ENCODE data around the gene ENTPD6.

ENTPD6 gene

GRCh38 chr20:25188218-25188617, 7.3 kb upstream of the ENTPD6 start:
- DNase-seq (ENCODE audit: low spot score) = no peak

DNA sequence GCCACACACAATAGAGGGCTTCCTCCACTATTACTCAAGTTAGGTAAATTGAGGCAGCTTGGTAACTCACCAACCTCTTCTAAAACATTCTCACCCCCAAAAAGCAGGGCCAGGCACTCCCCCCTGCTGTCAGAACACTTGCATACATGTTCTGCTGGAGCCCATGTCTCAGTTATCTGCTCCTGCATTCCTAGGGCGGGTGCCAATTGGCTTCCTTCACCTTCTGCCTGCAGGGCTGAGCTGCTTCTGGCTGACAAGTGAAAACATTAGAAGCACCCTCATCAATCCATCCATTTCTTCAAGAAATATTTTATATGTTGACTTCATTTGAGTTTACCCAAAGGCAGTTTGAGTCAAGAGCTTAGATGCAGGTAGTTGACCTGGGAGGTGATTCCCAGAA, 4.5 kb upstream of the ENTPD6 start:
- DNase-seq (ENCODE audit: low spot score) = no peak

DNA sequence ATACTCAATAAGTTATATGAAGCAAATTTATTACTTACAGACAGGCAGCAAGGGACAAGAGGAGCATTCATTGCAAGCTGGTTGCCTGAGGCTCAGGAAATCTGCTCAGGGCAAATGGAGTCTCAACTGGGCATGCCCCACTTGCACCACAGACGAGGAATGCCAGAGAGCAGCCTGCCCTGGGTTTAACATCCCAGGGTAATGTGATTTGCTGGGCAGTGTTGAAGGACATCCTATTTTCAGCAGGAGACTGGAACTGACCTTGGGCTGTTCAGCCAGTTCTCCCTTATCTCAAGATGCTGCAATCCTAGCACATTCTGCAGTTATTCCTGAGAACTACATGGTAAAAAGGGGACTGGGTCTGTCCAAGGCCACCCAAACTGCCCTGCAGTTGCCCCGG, 3.8 kb upstream of the ENTPD6 start:
- no peak for DNase-seq (ENCODE audit: low spot score)

GRCh38 chr20:25193843-25194242, 1.7 kb upstream of the ENTPD6 start:
- no peak for DNase-seq (ENCODE audit: low spot score)

- no peak for DNase-seq (ENCODE audit: low spot score)
Measured at GRCh38 chr20:25194333-25194972, 1.1 kb upstream of the ENTPD6 start.

DNA sequence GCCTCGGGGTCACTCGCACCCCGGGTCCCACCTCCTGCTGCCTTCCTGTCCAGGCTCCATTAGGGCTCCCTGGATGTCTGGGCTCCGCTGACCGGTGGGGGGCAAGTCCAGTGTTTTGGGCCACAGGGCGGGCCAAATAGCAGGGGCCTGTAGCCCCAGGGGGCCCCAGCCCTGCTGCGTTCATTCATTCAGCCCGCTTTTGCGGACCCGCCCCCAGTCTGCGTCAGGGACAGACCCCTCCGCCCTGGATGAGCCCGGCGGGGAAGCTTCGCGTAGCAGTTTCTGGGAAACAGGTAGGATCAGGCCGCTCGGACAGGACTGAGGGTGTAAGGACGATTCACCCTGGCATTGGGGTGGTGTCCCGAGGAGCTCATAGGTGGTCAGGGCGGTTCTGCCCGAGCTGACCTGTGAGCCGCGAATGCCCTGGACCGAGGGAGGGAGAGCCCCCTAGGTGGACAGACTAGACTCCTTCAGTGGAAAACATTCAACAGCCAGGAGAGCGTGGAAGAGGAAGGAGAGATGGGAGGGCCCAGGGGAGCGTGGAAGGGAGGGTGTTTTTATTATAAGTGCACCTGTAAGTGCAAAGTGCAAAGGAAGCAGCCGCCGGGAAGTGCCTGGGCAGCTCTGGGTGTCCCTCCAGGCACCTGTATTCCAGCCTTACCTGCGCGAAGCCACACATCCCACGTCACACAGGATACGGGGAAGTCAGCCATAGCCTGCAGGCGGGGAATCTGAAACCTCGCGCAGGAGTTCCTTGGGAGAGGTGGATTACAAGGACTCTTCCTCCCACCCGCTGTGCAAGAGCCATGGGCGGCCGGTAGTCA, 662 bp downstream of the ENTPD6 start:
- peak; percentile 43 for DNase-seq (ENCODE audit: low spot score)

- no peak for DNase-seq (ENCODE audit: low spot score)
Measured at GRCh38 chr20:25196786-25197120, 1.2 kb downstream of the ENTPD6 start.

GRCh38 chr20:25197183-25197869, 1.8 kb downstream of the ENTPD6 start:
- no peak for DNase-seq (ENCODE audit: low spot score)

- DNase-seq (ENCODE audit: low spot score) = no peak
Measured at GRCh38 chr20:25197870-25198190, 2.3 kb downstream of the ENTPD6 start.

DNA sequence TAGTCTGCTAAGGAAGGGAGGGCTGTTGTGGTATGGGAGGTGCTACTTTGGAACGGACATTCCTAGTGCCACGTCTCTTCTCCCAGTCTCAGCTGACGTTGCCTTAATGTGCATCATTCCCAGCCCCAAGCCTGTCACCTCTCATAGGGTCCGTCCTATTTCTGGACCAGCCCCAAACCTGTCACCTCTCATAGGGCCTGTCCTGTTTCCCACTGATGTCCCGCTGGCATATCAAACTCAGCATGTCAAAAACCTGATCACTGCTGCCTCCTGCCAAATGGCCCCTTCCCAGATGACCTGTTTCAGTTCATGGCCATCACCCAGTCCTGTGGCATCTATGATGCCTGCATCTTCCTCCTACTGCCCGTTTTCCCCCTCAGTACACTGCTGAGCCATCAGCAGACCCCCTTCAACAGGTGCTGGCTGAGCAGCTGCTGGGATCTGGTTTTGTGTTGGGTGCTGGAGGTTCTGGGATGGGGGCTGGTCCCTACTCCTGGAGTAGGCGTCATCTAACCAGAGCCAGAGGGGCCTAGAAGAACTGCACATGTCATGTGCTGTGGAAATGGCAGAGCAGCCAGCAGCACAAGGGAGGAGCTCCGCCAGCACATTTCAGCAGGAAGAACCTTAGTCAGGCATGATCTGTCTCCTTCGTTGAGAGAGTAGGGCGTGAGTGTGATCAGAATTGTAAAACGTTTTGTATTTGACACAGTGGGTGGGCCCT, 3.3 kb downstream of the ENTPD6 start:
- no peak for DNase-seq (ENCODE audit: low spot score)

DNA sequence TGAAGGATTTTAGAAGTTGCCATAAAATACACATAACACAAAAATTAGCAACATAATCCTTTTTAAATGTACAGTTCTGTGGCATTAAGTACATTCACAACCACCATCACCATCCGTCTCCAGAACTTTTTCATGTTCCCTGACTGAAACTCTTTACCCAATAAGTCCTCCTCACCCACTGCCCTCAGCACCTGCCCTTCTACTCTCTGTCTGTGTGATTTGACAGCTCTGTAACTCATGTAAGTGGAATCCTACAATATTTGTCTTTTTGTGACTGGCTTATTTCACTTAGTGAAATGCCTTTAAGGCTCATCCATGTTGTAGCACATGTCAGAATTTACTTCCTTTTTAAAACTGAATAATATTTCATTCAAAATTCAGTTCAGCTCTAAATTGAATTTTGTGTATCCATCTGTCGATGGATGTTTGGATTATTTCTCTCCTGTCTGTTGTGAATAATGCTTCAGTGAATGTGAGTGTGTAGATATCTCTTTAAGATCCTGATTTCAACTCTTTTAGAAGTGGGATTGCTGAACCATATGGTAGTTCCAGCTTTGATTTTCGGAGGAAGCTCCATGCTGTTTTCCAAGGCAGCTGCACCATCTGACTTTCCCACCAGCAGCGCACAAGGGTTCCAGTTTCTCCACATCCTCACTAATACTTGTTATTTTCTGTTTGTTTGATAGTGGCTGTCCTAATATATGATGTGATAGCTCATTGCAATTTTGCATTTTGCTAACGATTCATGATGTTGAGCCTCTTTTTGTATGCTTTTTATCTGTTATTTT, 4.2 kb downstream of the ENTPD6 start:
- DNase-seq (ENCODE audit: low spot score) = no peak

DNA sequence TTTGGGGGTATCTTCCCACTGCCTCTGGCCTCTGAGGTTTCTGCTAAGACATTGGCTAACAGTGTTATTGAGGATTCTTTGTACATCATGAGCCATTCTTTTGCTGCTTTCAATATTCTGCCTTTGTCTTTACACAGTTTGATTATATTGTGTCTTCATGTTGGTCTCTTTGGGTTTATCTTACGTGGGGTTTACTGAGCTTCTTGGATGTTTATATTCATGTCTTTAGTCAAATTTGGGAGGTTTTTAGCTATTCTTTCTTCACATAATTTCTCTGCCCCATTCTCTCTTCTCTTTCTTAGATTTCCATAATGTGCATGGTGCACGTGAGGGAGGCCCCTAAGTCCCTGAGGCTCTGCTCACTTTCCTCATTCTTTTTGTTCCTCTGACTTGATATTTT, 7.6 kb downstream of the ENTPD6 start:
- no peak for DNase-seq (ENCODE audit: low spot score)

DNA sequence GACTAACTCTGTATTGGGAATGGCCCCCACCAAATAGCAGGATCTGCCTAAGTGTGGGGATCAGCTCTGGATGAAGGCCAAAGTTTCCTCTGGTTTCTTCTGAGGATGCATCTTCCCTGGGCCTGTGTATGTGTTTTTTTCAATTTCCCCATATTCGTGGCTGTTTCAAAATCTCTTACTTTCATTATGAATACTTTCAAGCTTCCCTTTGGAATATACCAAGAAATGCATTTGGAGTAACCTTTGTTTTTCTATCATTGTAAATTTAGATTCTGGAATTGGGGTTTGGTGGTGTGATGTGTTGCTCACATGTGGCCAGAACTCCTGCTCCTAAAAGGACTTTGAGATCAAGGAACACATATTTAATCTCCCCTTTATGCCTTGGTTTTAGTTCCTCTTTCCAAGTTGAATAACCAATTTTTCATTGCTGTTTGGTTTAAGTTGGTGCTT, 8.4 kb downstream of the ENTPD6 start:
- DNase-seq (ENCODE audit: low spot score) = no peak

DNA sequence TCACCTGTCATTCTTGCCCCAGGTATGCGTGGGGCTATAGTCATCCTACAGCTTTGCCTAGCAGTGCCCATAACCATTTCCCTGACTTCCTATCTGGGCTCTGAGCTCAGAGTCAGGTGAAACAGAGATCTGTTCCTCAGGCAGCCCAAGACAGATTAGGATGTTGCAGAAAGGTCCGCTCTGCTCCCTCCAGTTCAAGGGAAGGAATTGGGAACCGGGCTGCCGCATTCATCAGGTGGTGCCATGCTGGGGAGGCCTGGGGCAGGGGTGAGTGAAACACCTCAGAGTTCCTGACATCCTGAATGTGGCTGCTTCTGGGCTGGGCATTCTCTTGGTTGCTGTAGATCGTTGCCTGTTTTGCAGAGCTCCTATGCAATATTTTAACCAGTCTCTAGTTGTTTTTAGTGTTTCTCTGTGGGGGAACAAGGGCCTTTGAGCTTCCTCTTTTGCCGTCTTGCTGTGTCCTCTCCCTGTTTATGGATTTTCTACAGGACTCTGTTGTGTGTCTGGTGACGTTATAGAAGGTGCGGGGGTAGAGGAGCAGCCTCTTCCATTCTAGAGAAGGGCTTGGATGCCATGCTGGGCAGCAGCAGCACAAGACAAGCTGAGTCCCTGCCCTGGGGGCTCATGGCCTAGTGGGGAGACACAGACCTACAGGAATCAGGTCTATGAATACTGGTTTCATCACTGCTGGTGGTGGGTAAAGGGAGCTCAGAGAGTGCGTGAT, 9.2 kb downstream of the ENTPD6 start:
- no peak for DNase-seq (ENCODE audit: low spot score)

- DNase-seq (ENCODE audit: low spot score) = no peak
Measured at GRCh38 chr20:25205277-25206062, 10.0 kb downstream of the ENTPD6 start.

GRCh38 chr20:25206063-25206403, 10.5 kb downstream of the ENTPD6 start:
- no peak for DNase-seq (ENCODE audit: low spot score)

DNA sequence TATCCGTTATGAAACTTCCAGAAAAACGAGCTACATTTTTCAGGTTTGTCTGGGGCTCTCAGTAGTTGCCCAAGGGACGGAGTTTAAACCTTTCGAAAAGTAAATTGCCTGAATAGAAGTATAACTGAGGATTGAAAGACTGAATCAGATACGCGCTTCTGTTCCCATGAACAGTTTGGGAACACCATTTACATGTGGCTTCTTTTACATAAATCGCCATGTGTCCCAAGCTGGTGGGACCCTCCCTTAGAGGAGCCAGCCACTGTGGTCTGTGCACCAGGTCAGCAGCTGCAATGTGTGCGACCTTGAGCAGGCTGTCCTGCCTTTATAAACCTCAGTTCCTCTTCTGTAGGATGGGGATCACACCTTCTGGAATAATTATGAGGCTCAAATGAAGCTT, 11.0 kb downstream of the ENTPD6 start:
- no peak for DNase-seq (ENCODE audit: low spot score)

- no peak for DNase-seq (ENCODE audit: low spot score)
Measured at GRCh38 chr20:25207149-25207959, 11.8 kb downstream of the ENTPD6 start.

GRCh38 chr20:25207960-25208534, 12.5 kb downstream of the ENTPD6 start:
- DNase-seq (ENCODE audit: low spot score) = no peak

All from Ammon's horn (tissue), 1 donor.